Measurements from ENCODE around the gene TESK1. TPM values are rescaled to one million over a fixed set of nuclear protein-coding genes. Genes with fewer than 3 reads are reported as not detected.

TESK1 gene
- total and polyA plus RNA-seq, 2 of the 8 experiments (the other 6 are each of a cell fraction or from before 2014, with no cell fraction given), result 13.5 to 13.9 TPM

- no peaks in the 10 kb centered on the region for H3K79me1 ChIP-seq (ENCODE audit: low read depth, low read length)
- no peak overlapping the region for H3K9ac ChIP-seq (replicated peaks in 1 of 4; ENCODE audit: extremely low read depth in 1 of 4, low read depth in 3 of 4, low read length in 3 of 4)
- H3K56ac ChIP-seq (replicated peaks; ENCODE audit: insufficient read length, low read depth, low read length), result no peak overlapping the region
- no peak overlapping the region for H2AFZ ChIP-seq (ENCODE audit: low read length)
- no peak overlapping the region for H3K27ac ChIP-seq (ENCODE audit: low read depth, low read length)
- H3K23ac ChIP-seq (ENCODE audit: insufficient read length), result no peak overlapping the region
- H2BK15ac ChIP-seq (ENCODE audit: low read length), result no peak overlapping the region
- peaks cover 7% of the 10 kb centered on the region in 2 experiments; a peak in 3 of 4 replicates for H3K9me3 ChIP-seq (ENCODE audit: insufficient read depth in 2 of 2, low read depth in 1 of 2, low read length in 1 of 2)
- no peak overlapping the region for H3K14ac ChIP-seq (ENCODE audit: insufficient read length)
- H3K36me3 ChIP-seq (ENCODE audit: control insufficient read depth in 2 of 4, insufficient read depth in 4 of 4, low read length in 3 of 4), result peaks cover 0 to 3% (median 0%) of the 10 kb centered on the region in 4 experiments; a peak in 1 of 8 replicates
- H2BK5ac ChIP-seq (ENCODE audit: low read depth, low read length), result no peak overlapping the region
- no peak overlapping the region for H3K4me2 ChIP-seq (ENCODE audit: insufficient read depth in 1 of 2, low read depth in 2 of 2, low read length in 2 of 2)
- no peak overlapping the region for H4K5ac ChIP-seq (ENCODE audit: insufficient read length, low read depth, low read length)
- DNase-seq (ENCODE audit: low read depth in 1 of 2, low spot score in 2 of 2) (no peak), FAIRE-seq (no peak)
- no peak overlapping the region for H3K4ac ChIP-seq (replicated peaks; ENCODE audit: insufficient read length, low read depth, low read length)
- H2BK12ac ChIP-seq (ENCODE audit: low read depth, low read length), result no peak overlapping the region
- H4K20me1 ChIP-seq (replicated peaks in 1 of 2; ENCODE audit: control insufficient read depth in 1 of 2, insufficient read depth in 2 of 2, low read length in 2 of 2), result no peaks in the 10 kb centered on the region
- H4K91ac ChIP-seq (replicated peaks; ENCODE audit: insufficient read length, low read length), result no peak overlapping the region
- H3K4me1 ChIP-seq (replicated peaks in 1 of 4; ENCODE audit: control insufficient read depth in 3 of 4, insufficient read depth in 4 of 4, low read length in 3 of 4), result no peaks in the 10 kb centered on the region
- no peaks in the 10 kb centered on the region for H3K79me2 ChIP-seq (ENCODE audit: control insufficient read depth in 1 of 2, insufficient read depth in 2 of 2, low read length in 2 of 2)
- H3K27me3 ChIP-seq (replicated peaks in 1 of 4; ENCODE audit: control insufficient read depth in 3 of 4, extremely low read depth in 1 of 4, insufficient read depth in 3 of 4, low read length in 3 of 4), result no peaks in the 10 kb centered on the region
- POLR2A ChIA-PET (ENCODE audit: partially characterized antibody), result interaction anchor here (1.3 to 1.4 kb wide), 2 partner anchors 14 to 24 kb away, joined by 3 to 4 read pairs; a partner anchor contains a TSS
- H3K23me2 ChIP-seq (ENCODE audit: low read depth, low read length), result no peaks in the 10 kb centered on the region
- CTCF ChIA-PET (ENCODE audit: partially characterized antibody), result interaction anchor here (0.9 to 2.7 kb wide), 5 partner anchors 8 to 70 kb away, joined by 3 to 8 read pairs (median 7); no protein-coding TSS in a partner anchor
- no peak overlapping the region for H4K8ac ChIP-seq (ENCODE audit: extremely low read depth, insufficient read depth, low read length)
- no peak overlapping the region for H2AK5ac ChIP-seq (ENCODE audit: low read depth, low read length)
- H3K4me3 ChIP-seq (ENCODE audit: extremely low read depth in 1 of 4, insufficient read depth in 2 of 4, low read depth in 3 of 4, low read length in 4 of 4), result no peak overlapping the region
- no peak overlapping the region for H3K18ac ChIP-seq (ENCODE audit: extremely low read depth, low read length)
- no peak overlapping the region for H2BK20ac ChIP-seq (ENCODE audit: low read length)
- no peak overlapping the region for H2BK120ac ChIP-seq (replicated peaks; ENCODE audit: low read depth, low read length)
- WGBS, 2 experiments (ENCODE audit: extremely low coverage in 1 of 2, insufficient coverage in 1 of 2, insufficient read length in 1 of 2, insufficient replicate concordance in 2 of 2, low coverage in 1 of 2, low lambda C conversion rate in 2 of 2, missing lambda C conversion rate in 1 of 2), result 86% methylated on average over 5 of the region's 5 CpGs; no CpG with 5 or more reads in 1 of the 2 experiments
- TF ChIP-seq KDM1A (IDR thresholded peaks at IDR 0.05; ENCODE audit: borderline replicate concordance, low read length) (no peak), RAD21 (IDR thresholded peaks at IDR 0.05 in 1 of 2, conservative IDR thresholded peaks at IDR 0.05 in 1 of 2; ENCODE audit: low read depth in 2 of 2, low read length in 2 of 2) (no peak), CHD2 (IDR thresholded peaks at IDR 0.05; ENCODE audit: low read length) (no peak), SUZ12 (IDR thresholded peaks at IDR 0.05; ENCODE audit: low read length) (no peak), ASH2L (IDR thresholded peaks at IDR 0.05; ENCODE audit: low read length) (no peak), SP1 (IDR thresholded peaks at IDR 0.05; ENCODE audit: low read depth, low read length) (no peak), CREB1 (IDR thresholded peaks at IDR 0.05) (no peak), CTCF (IDR thresholded peaks at IDR 0.05; ENCODE audit: control extremely low read depth in 1 of 3, insufficient read depth in 1 of 3, low read depth in 1 of 3, low read length in 3 of 3) (no peak), HDAC6 (IDR thresholded peaks at IDR 0.05; ENCODE audit: low read depth, low read length) (no peak), FOSL1 (IDR thresholded peaks at IDR 0.05; ENCODE audit: insufficient read depth, low read depth, low read length) (no peak), MAX (IDR thresholded peaks at IDR 0.05) (no peak), MAFK (IDR thresholded peaks at IDR 0.05; ENCODE audit: low read depth, low read length) (no peak)
Measured at GRCh38 chr9:35577486-35577885, 27.6 kb upstream of the TESK1 start.
